MM.1S (cell line): ENCODE data around the gene BRINP2.

Source experiments
- DNase-seq: peaks from one replicate; pipeline ENCODE4 v3.0.0-alpha.2; 2015
- H2AFZ ChIP-seq: fragments of 300-600 bp; sonication (generic); 2 replicates; pipeline ENCODE4 v1.6.0; 2016; ENCODE audit warnings: antibody characterized with exemption, low read length
- H3F3A ChIP-seq: fragments of 300-600 bp; sonication (generic); 2 replicates; pipeline ENCODE4 v1.6.1; 2016; ENCODE audit warnings: mild to moderate bottlenecking, antibody characterized with exemption, low read length, moderate library complexity, mixed read lengths; ENCODE audit not compliant: insufficient read depth
- H3K27ac ChIP-seq: fragments of 300-600 bp; sonication (generic); 2 replicates; pipeline ENCODE4 v1.5.1; 2016; ENCODE audit warnings: mild to moderate bottlenecking, low read length
- H3K27me3 ChIP-seq: fragments of 300-600 bp; sonication (generic); replicated peaks from 2 replicates; pipeline ENCODE4 v1.6.0; 2016; ENCODE audit warnings: low read length; ENCODE audit not compliant: insufficient read depth
- H3K36me3 ChIP-seq: fragments of 300-600 bp; sonication (generic); replicated peaks from 2 replicates; pipeline ENCODE4 v1.6.1; 2016; ENCODE audit warnings: mild to moderate bottlenecking, low read length, mixed read lengths; ENCODE audit not compliant: insufficient read depth
- H3K4me1 ChIP-seq: fragments of 300-600 bp; sonication (generic); 2 replicates; pipeline ENCODE4 v1.6.1; 2016; ENCODE audit warnings: low read length, mixed read lengths
- H3K4me2 ChIP-seq: fragments of 300-600 bp; sonication (generic); 2 replicates; pipeline ENCODE4 v1.6.0; 2016; ENCODE audit warnings: low read depth, low read length
- H3K4me3 ChIP-seq: fragments of 300-600 bp; sonication (generic); 2 replicates; pipeline ENCODE4 v1.5.1; 2016; ENCODE audit warnings: low read length, mixed read lengths
- H3K79me2 ChIP-seq: fragments of 300-600 bp; sonication (generic); 2 replicates; pipeline ENCODE4 v1.6.1; 2016; ENCODE audit warnings: mixed run types, low read length, mixed read lengths
- H3K9ac ChIP-seq: fragments of 300-600 bp; sonication (generic); 2 replicates; pipeline ENCODE4 v1.6.1; 2016; ENCODE audit warnings: low read length, mixed read lengths
- H3K9me2 ChIP-seq: fragments of 300-600 bp; sonication (generic); replicated peaks from 2 replicates; pipeline ENCODE4 v1.6.1; 2016; ENCODE audit warnings: mild to moderate bottlenecking, low read length, mixed read lengths; ENCODE audit not compliant: insufficient read depth
- H3K9me3 ChIP-seq: fragments of 300-600 bp; sonication (generic); replicated peaks from 2 replicates; pipeline ENCODE4 v1.6.1; 2016; ENCODE audit warnings: mild to moderate bottlenecking, low read length, mixed read lengths; ENCODE audit not compliant: insufficient read depth
- H4K20me1 ChIP-seq: fragments of 300-600 bp; sonication (generic); 2 replicates; pipeline ENCODE4 v1.6.1; 2016; ENCODE audit warnings: mild to moderate bottlenecking, low read length, moderate library complexity, mixed read lengths; ENCODE audit not compliant: insufficient read depth
- CTCF ChIP-seq: fragments of 300-600 bp; sonication (generic); IDR thresholded peaks from 2 replicates; pipeline ENCODE4 v1.5.1; 2016; ENCODE audit warnings: antibody characterized with exemption, low read length, mixed read lengths
- EZH2 ChIP-seq: fragments of 300-600 bp; sonication (generic); optimal IDR thresholded peaks from 2 replicates; pipeline ENCODE3; 2017; ENCODE audit warnings: low read depth, mild to moderate bottlenecking, antibody characterized with exemption, low read length, mixed read lengths
- EZH2phosphoT487 ChIP-seq: fragments of 300-600 bp; sonication (generic); IDR thresholded peaks from 2 replicates; pipeline ENCODE4 v1.6.1; 2018; ENCODE audit warnings: antibody characterized with exemption, low read length

BRINP2 gene

DNA sequence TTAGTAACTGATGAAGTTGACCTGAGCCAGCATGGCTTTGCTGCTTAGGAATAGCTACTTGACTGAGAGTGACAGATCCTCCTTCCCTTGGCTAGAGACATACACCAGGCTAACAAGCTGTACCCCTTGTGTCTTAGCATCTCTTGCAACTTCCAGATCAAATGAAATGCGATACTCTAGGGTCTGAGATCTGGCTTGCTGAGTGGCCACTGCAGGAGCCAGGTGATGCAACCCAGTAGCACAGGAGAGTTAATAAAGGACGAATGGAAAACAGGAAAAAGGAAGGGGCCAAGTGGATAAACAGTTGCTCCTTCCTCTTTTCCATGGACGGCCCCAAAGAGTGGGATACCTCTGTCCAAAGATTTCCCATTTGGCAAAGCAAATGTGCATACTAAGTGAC, 44.5 kb upstream of the BRINP2 start:
- Histone ChIP-seq H4K20me1 (no peaks in the 10 kb centered on the region), H3K4me2 (no peak overlapping the region), H3K79me2 (no peaks in the 10 kb centered on the region), H2AFZ (no peak overlapping the region), H3F3A (no peaks in the 10 kb centered on the region), H3K27ac (no peak overlapping the region), H3K36me3 (no peaks in the 10 kb centered on the region), H3K4me3 (no peak overlapping the region), H3K9ac (no peak overlapping the region), H3K4me1 (no peaks in the 10 kb centered on the region), H3K9me3 (no peaks in the 10 kb centered on the region), H3K9me2 (no peaks in the 10 kb centered on the region), H3K27me3 (no peaks in the 10 kb centered on the region)
- TF ChIP-seq EZH2phosphoT487 (no peak), EZH2 (no peak), CTCF (no peak)
- no peak for DNase-seq

DNA sequence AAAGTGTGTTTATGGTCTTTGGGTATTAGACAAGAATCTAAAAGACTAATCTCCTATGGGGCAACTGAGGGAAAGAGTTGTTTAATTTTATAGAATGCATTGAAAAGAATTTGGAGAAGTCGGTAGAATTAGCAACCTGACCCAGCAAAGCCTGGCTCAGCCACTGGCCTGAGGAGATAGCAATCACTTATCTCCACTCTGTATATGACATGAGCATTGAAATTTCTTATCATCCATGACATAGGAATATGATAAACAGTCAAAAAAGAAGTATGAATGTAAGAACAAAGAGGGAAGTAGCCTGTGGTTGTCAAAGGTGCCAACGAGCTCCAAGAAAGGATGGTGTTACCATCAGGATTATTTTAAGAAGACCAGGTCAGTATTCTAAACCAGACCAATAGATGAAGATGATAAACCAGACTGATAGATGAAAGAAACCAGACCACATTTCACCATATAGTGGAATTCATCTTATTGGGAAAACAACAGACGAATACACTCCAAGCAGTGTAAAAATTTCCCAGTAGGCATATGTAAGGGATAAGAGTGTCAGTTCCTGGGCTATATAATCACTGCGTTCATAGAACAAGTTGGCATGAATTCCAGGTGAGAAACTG, 42.0 kb upstream of the BRINP2 start:
- H3K36me3 ChIP-seq = no peaks in the 10 kb centered on the region
- H3K4me2 ChIP-seq = no peak overlapping the region
- H3K79me2 ChIP-seq = no peaks in the 10 kb centered on the region
- H3K9me3 ChIP-seq = no peaks in the 10 kb centered on the region
- no peaks in the 10 kb centered on the region for H4K20me1 ChIP-seq
- H3K4me3 ChIP-seq = no peak overlapping the region
- no peaks in the 10 kb centered on the region for H3K27me3 ChIP-seq
- H3F3A ChIP-seq = no peaks in the 10 kb centered on the region
- H3K9ac ChIP-seq = no peak overlapping the region
- no peak overlapping the region for H3K27ac ChIP-seq
- H3K4me1 ChIP-seq = no peaks in the 10 kb centered on the region
- TF ChIP-seq EZH2 = no peak
- no peak for TF ChIP-seq CTCF
- no peak for TF ChIP-seq EZH2phosphoT487
- no peak overlapping the region for H2AFZ ChIP-seq
- no peaks in the 10 kb centered on the region for H3K9me2 ChIP-seq
- DNase-seq = no peak

- Histone ChIP-seq H3K4me3 (no peak overlapping the region), H3K9me3 (no peaks in the 10 kb centered on the region), H2AFZ (no peak overlapping the region), H3F3A (no peaks in the 10 kb centered on the region), H3K79me2 (no peaks in the 10 kb centered on the region), H3K4me2 (no peak overlapping the region), H4K20me1 (no peaks in the 10 kb centered on the region), H3K9me2 (no peaks in the 10 kb centered on the region), H3K36me3 (no peaks in the 10 kb centered on the region), H3K27ac (no peak overlapping the region), H3K9ac (no peak overlapping the region), H3K4me1 (no peaks in the 10 kb centered on the region), H3K27me3 (no peaks in the 10 kb centered on the region)
- DNase-seq = no peak
- TF ChIP-seq CTCF (no peak), EZH2phosphoT487 (no peak), EZH2 (no peak)
Measured at GRCh38 chr1:177130451-177130945, 40.3 kb upstream of the BRINP2 start.
